Measurements from ENCODE around the gene POLE. TPM values are rescaled to one million over a fixed set of nuclear protein-coding genes. Genes with fewer than 3 reads are reported as not detected.
A peak's percentile ranks its signal among the peaks of the same experiment; 100 is the strongest.
"Not testable (repeated sequence)": the region's sequence is repeated elsewhere in the genome, so short reads cannot be mapped to it uniquely, and the experiment has no call there.

Gene POLE
- total RNA-seq, 2 experiments from 2014 or later = 112 to 114 TPM

- CTCF ChIA-PET; H3K27ac Mint-ChIP-seq; H3K27me3 Mint-ChIP-seq; H3K4me1 Mint-ChIP-seq (ENCODE audit: low read depth); DNase-seq; H3K9me3 Mint-ChIP-seq; H3K4me3 Mint-ChIP-seq; intact Hi-C loops (cut with micrococcal nuclease): not testable (repeated sequence)
- peaks cover 24% of the 10 kb centered on the region for H3K36me3 Mint-ChIP-seq
- POLR2A ChIA-PET = interaction anchor here (1.2 kb wide), 1 partner anchor 16 kb away, joined by 3 read pairs; the partner anchor contains the start of gene PGAM5
Measured at GRCh38 chr12:132694888-132695287, 7.7 kb upstream of the POLE start.

GRCh38 chr12:132692030-132692429 is 4.9 kb upstream of the POLE start:
- intact Hi-C loops (cut with micrococcal nuclease); H3K4me1 Mint-ChIP-seq (ENCODE audit: low read depth); POLR2A ChIA-PET; H3K9me3 Mint-ChIP-seq; H3K4me3 Mint-ChIP-seq; CTCF ChIA-PET; H3K27ac Mint-ChIP-seq; H3K27me3 Mint-ChIP-seq; DNase-seq: not testable (repeated sequence)
- H3K36me3 Mint-ChIP-seq = peaks cover 11% of the 10 kb centered on the region

GRCh38 chr12:132690112-132690511 is 3.0 kb upstream of the POLE start:
- intact Hi-C loops (cut with micrococcal nuclease) = no loop called here
- ChIA-PET CTCF (no interaction called here), POLR2A (no interaction called here)
- no peak for DNase-seq
- Mint-ChIP-seq H3K27me3 (no peaks in the 10 kb centered on the region), H3K36me3 (peaks cover 8% of the 10 kb centered on the region), H3K4me3 (no peak overlapping the region), H3K9me3 (no peaks in the 10 kb centered on the region), H3K27ac (no peak overlapping the region), H3K4me1 (ENCODE audit: low read depth) (peaks cover 15% of the 10 kb centered on the region)

- Mint-ChIP-seq H3K36me3 (peaks cover 8% of the 10 kb centered on the region), H3K4me3 (peak overlapping the region; percentile 50), H3K4me1 (ENCODE audit: low read depth) (peaks cover 18% of the 10 kb centered on the region), H3K27ac (no peak overlapping the region), H3K27me3 (no peaks in the 10 kb centered on the region), H3K9me3 (no peaks in the 10 kb centered on the region)
- DNase-seq = no peak
- ChIA-PET POLR2A (no interaction called here), CTCF (no interaction called here)
- intact Hi-C loops (cut with micrococcal nuclease) = no loop called here
Measured at GRCh38 chr12:132689227-132689626, 2.1 kb upstream of the POLE start.

- no peaks in the 10 kb centered on the region for H3K9me3 Mint-ChIP-seq
- H3K36me3 Mint-ChIP-seq = peaks cover 8% of the 10 kb centered on the region
- H3K27me3 Mint-ChIP-seq = no peaks in the 10 kb centered on the region
- peaks cover 18% of the 10 kb centered on the region for H3K4me1 Mint-ChIP-seq (ENCODE audit: low read depth)
- CTCF ChIA-PET = interaction anchor here (1.2 kb wide), 1 partner anchor 72 kb away, joined by 4 read pairs; no protein-coding TSS in a partner anchor
- POLR2A ChIA-PET = interaction anchor here (1.0 kb wide), 1 partner anchor 23 kb away, joined by 3 read pairs; no protein-coding TSS in a partner anchor
- peak overlapping the region; percentile 38 for H3K27ac Mint-ChIP-seq
- intact Hi-C loops (cut with micrococcal nuclease) = loop anchor here (1.0 kb wide), 3 partner anchors 23 to 221 kb away; partner anchors contain the start of gene PGAM5
- peak overlapping the region; percentile 77 for H3K4me3 Mint-ChIP-seq
- no peak for DNase-seq
Measured at GRCh38 chr12:132686825-132687210, 324 bp downstream of the POLE start.

GRCh38 chr12:132685400-132685799 is 1.7 kb downstream of the POLE start:
- intact Hi-C loops (cut with micrococcal nuclease) = no loop called here
- Mint-ChIP-seq H3K9me3 (no peaks in the 10 kb centered on the region), H3K36me3 (peaks cover 10% of the 10 kb centered on the region), H3K27ac (no peak overlapping the region), H3K4me1 (ENCODE audit: low read depth) (peaks cover 18% of the 10 kb centered on the region), H3K27me3 (no peaks in the 10 kb centered on the region), H3K4me3 (peak overlapping the region; percentile 77)
- DNase-seq = no peak
- POLR2A ChIA-PET = interaction anchor here (1.0 kb wide), 1 partner anchor 25 kb away, joined by 5 read pairs; the partner anchor contains the start of gene PGAM5
- CTCF ChIA-PET = interaction anchor here (0.6 to 1.2 kb wide), 2 partner anchors 70 to 124 kb away, joined by 3 to 4 read pairs; no protein-coding TSS in a partner anchor

GRCh38 chr12:132677492-132677891 is 9.7 kb downstream of the POLE start:
- Mint-ChIP-seq H3K4me1 (ENCODE audit: low read depth) (no peaks in the 10 kb centered on the region), H3K27ac (no peak overlapping the region), H3K36me3 (peaks cover 53% of the 10 kb centered on the region), H3K9me3 (no peaks in the 10 kb centered on the region), H3K4me3 (no peak overlapping the region), H3K27me3 (no peaks in the 10 kb centered on the region)
- CTCF ChIA-PET = no interaction called here
- no peak for DNase-seq
- POLR2A ChIA-PET = no interaction called here
- intact Hi-C loops (cut with micrococcal nuclease) = no loop called here

- DNase-seq = no peak
- peaks cover 2% of the 10 kb centered on the region for H3K4me1 Mint-ChIP-seq (ENCODE audit: low read depth)
- intact Hi-C loops (cut with micrococcal nuclease) = no loop called here
- POLR2A ChIA-PET = no interaction called here
- no peak overlapping the region for H3K4me3 Mint-ChIP-seq
- H3K27ac Mint-ChIP-seq = no peak overlapping the region
- H3K36me3 Mint-ChIP-seq = peaks cover 57% of the 10 kb centered on the region
- no peaks in the 10 kb centered on the region for H3K9me3 Mint-ChIP-seq
- CTCF ChIA-PET = interaction anchor here (0.5 to 1.1 kb wide), 2 partner anchors 27 to 61 kb away, joined by 3 read pairs; no protein-coding TSS in a partner anchor
- H3K27me3 Mint-ChIP-seq = no peaks in the 10 kb centered on the region
Measured at GRCh38 chr12:132675757-132676432, 11.2 kb downstream of the POLE start.

- ChIA-PET CTCF (no interaction called here), POLR2A (no interaction called here)
- Mint-ChIP-seq H3K27me3 (no peaks in the 10 kb centered on the region), H3K27ac (no peak overlapping the region), H3K4me1 (ENCODE audit: low read depth) (peaks cover 2% of the 10 kb centered on the region), H3K9me3 (no peaks in the 10 kb centered on the region), H3K36me3 (peaks cover 46% of the 10 kb centered on the region), H3K4me3 (no peak overlapping the region)
- intact Hi-C loops (cut with micrococcal nuclease) = no loop called here
- DNase-seq = no peak
Measured at GRCh38 chr12:132674561-132674960, 12.6 kb downstream of the POLE start.

- ChIA-PET CTCF (no interaction called here), POLR2A (no interaction called here)
- H3K9me3 Mint-ChIP-seq = no peaks in the 10 kb centered on the region
- no peak overlapping the region for H3K4me3 Mint-ChIP-seq
- no peak for DNase-seq
- intact Hi-C loops (cut with micrococcal nuclease) = no loop called here
- no peak overlapping the region for H3K27ac Mint-ChIP-seq
- H3K27me3 Mint-ChIP-seq = no peaks in the 10 kb centered on the region
- peaks cover 48% of the 10 kb centered on the region for H3K36me3 Mint-ChIP-seq
- peaks cover 2% of the 10 kb centered on the region for H3K4me1 Mint-ChIP-seq (ENCODE audit: low read depth)
Measured at GRCh38 chr12:132673288-132674179, 13.6 kb downstream of the POLE start.

- no peak for DNase-seq
- ChIA-PET CTCF (no interaction called here), POLR2A (no interaction called here)
- no peaks in the 10 kb centered on the region for H3K9me3 Mint-ChIP-seq
- intact Hi-C loops (cut with micrococcal nuclease) = no loop called here
- no peaks in the 10 kb centered on the region for H3K27me3 Mint-ChIP-seq
- peaks cover 2% of the 10 kb centered on the region for H3K4me1 Mint-ChIP-seq (ENCODE audit: low read depth)
- H3K27ac Mint-ChIP-seq = no peak overlapping the region
- peaks cover 52% of the 10 kb centered on the region for H3K36me3 Mint-ChIP-seq
- no peak overlapping the region for H3K4me3 Mint-ChIP-seq
Measured at GRCh38 chr12:132672678-132673077, 14.5 kb downstream of the POLE start.

- H3K4me1 Mint-ChIP-seq (ENCODE audit: low read depth) = peaks cover 2% of the 10 kb centered on the region
- no peaks in the 10 kb centered on the region for H3K27me3 Mint-ChIP-seq
- CTCF ChIA-PET = no interaction called here
- H3K9me3 Mint-ChIP-seq = no peaks in the 10 kb centered on the region
- no peak overlapping the region for H3K27ac Mint-ChIP-seq
- intact Hi-C loops (cut with micrococcal nuclease) = no loop called here
- DNase-seq = no peak
- no peak overlapping the region for H3K4me3 Mint-ChIP-seq
- H3K36me3 Mint-ChIP-seq = peaks cover 53% of the 10 kb centered on the region
- POLR2A ChIA-PET = no interaction called here
Measured at GRCh38 chr12:132672116-132672515, 15.0 kb downstream of the POLE start.
